Stimulated activated naive CD8-positive, alpha-beta T cell treated with anti-CD3 and anti-CD28 coated beads, Interleukin-15, Interleukin-2, amounts not matched to agents 100 ng/mL and 50 ng/mL, for 24 hours (primary cell): ENCODE results near the gene UBE2K.

ENCODE experiments used
- H3K27ac Mint-ChIP-seq: one replicate; pipeline ENCODE4 v1.8.0; 2021; ENCODE audit warnings: mild to moderate bottlenecking, mixed read lengths
- H3K27me3 Mint-ChIP-seq: one replicate; pipeline ENCODE4 v1.8.0; 2021; ENCODE audit warnings: mixed read lengths
- H3K36me3 Mint-ChIP-seq: one replicate; pipeline ENCODE4 v1.8.0; 2021; ENCODE audit warnings: low read depth, mixed read lengths
- H3K4me1 Mint-ChIP-seq: one replicate; pipeline ENCODE4 v1.8.0; 2021; ENCODE audit warnings: low read depth, mixed read lengths
- H3K4me3 Mint-ChIP-seq: one replicate; pipeline ENCODE4 v1.8.0; 2021; ENCODE audit warnings: mild to moderate bottlenecking, mixed read lengths
- H3K9me3 Mint-ChIP-seq: one replicate; pipeline ENCODE4 v1.8.0; 2021; ENCODE audit warnings: mixed read lengths

UBE2K gene

GRCh38 chr4:39822662-39823061 is 124.7 kb downstream of the UBE2K start:
- no peaks in the 10 kb centered on the region for H3K27me3 Mint-ChIP-seq
- H3K9me3 Mint-ChIP-seq: no peaks in the 10 kb centered on the region
- no peak overlapping the region for H3K4me3 Mint-ChIP-seq
- peaks cover 44% of the 10 kb centered on the region for H3K36me3 Mint-ChIP-seq
- no peaks in the 10 kb centered on the region for H3K4me1 Mint-ChIP-seq
- H3K27ac Mint-ChIP-seq: no peak overlapping the region

GRCh38 chr4:39823191-39823590 is 125.3 kb downstream of the UBE2K start:
- Mint-ChIP-seq H3K4me1 (no peaks in the 10 kb centered on the region), H3K4me3 (no peak overlapping the region), H3K27me3 (no peaks in the 10 kb centered on the region), H3K27ac (no peak overlapping the region), H3K36me3 (peaks cover 49% of the 10 kb centered on the region), H3K9me3 (no peaks in the 10 kb centered on the region)

- H3K27ac Mint-ChIP-seq: no peak overlapping the region
- H3K27me3 Mint-ChIP-seq: no peaks in the 10 kb centered on the region
- H3K36me3 Mint-ChIP-seq: peaks cover 63% of the 10 kb centered on the region
- H3K9me3 Mint-ChIP-seq: no peaks in the 10 kb centered on the region
- no peaks in the 10 kb centered on the region for H3K4me1 Mint-ChIP-seq
- no peak overlapping the region for H3K4me3 Mint-ChIP-seq
Observed at GRCh38 chr4:39825090-39825489, 127.2 kb downstream of the UBE2K start.

GRCh38 chr4:39825741-39826231 is 127.8 kb downstream of the UBE2K start:
- Mint-ChIP-seq H3K36me3 (peaks cover 68% of the 10 kb centered on the region), H3K27me3 (no peaks in the 10 kb centered on the region), H3K27ac (no peak overlapping the region), H3K4me1 (no peaks in the 10 kb centered on the region), H3K9me3 (no peaks in the 10 kb centered on the region), H3K4me3 (no peak overlapping the region)
